IMR-90 (cell line): ENCODE results near the gene INTS15. TPM values are rescaled to one million over a fixed set of nuclear protein-coding genes. Genes with fewer than 3 reads are reported as not detected.
A peak's percentile ranks its signal among the peaks of the same experiment; 100 is the strongest.

Experiments used
- ATAC-seq: fragments of 200-7000 bp; cut with Tn5 transposase; 2 replicates; pipeline ENCODE4 v1.9.1; 2020; ENCODE audit warnings: low read depth, mild to moderate bottlenecking, moderate library complexity
- BruUV-seq: library from RNA; stranded (reverse); fragments of 400-500 nt; replicated peaks from 2 replicates; lab custom pipeline; 2021; lab: Mats Ljungman, UMichigan
- CTCF ChIA-PET: fragments of 300-600 bp; formaldehyde crosslinking; extraction: SDS; loops from one replicate; lab custom pipeline; 2021; ENCODE audit warnings: antibody characterized with exemption; lab: Yijun Ruan, JAX
- POLR2A ChIA-PET: fragments of 300-600 bp; sonication (Branson Sonifier 250); formaldehyde crosslinking; loops from one replicate; lab custom pipeline; 2022; ENCODE audit warnings: antibody characterized with exemption; ENCODE audit not compliant: unreplicated experiment; lab: Charles Lee
- DNase-seq: peaks from one replicate; pipeline ENCODE4 v3.0.0; 2013
- H2AFZ ChIP-seq: replicated peaks from 2 replicates; pipeline ENCODE3; 2013; ENCODE audit warnings: low read length, mild to moderate bottlenecking; ENCODE audit not compliant: poor library complexity
- H2AK5ac ChIP-seq: 2 replicates; pipeline ENCODE4 v1.6.1; 2013; ENCODE audit warnings: low read depth, low read length, inconsistent platforms
- H2AK9ac ChIP-seq: replicated peaks from 2 replicates; pipeline ENCODE3; 2013; ENCODE audit warnings: mild to moderate bottlenecking, low read depth, low read length, moderate library complexity; ENCODE audit not compliant: poor library complexity
- H2BK120ac ChIP-seq: 2 replicates; pipeline ENCODE4 v1.6.1; 2013; ENCODE audit warnings: low read depth, low read length, inconsistent platforms
- H2BK15ac ChIP-seq: 3 replicates; pipeline ENCODE4 v1.6.1; 2013; ENCODE audit warnings: low read depth, low read length, inconsistent platforms
- H2BK20ac ChIP-seq: 2 replicates; pipeline ENCODE4 v1.6.1; 2013; ENCODE audit warnings: low read depth, mild to moderate bottlenecking, inconsistent platforms, low read length, moderate library complexity
- H2BK5ac ChIP-seq: 2 replicates; pipeline ENCODE4 v1.6.1; 2013; ENCODE audit warnings: mild to moderate bottlenecking, low read depth, low read length, inconsistent platforms; ENCODE audit not compliant: poor library complexity, severe bottlenecking
- H3K14ac ChIP-seq: replicated peaks from 2 replicates; pipeline ENCODE4 v1.6.1; 2013; ENCODE audit warnings: low read depth, low read length, inconsistent platforms
- H3K18ac ChIP-seq: 2 replicates; pipeline ENCODE4 v1.6.1; 2013; ENCODE audit warnings: low read depth, low read length, control low read depth
- H3K23ac ChIP-seq: 2 replicates; pipeline ENCODE4 v1.6.1; 2013; ENCODE audit warnings: low read depth, low read length, inconsistent platforms
- H3K27ac ChIP-seq: 2 replicates; pipeline ENCODE4 v1.5.1; 2013; ENCODE audit warnings: mild to moderate bottlenecking, control low read depth, low read length; ENCODE audit not compliant: insufficient read depth
- H3K27me3 ChIP-seq: 2 replicates; pipeline ENCODE4 v1.6.1; 2013; ENCODE audit warnings: low read length; ENCODE audit not compliant: control insufficient read depth, insufficient read depth
- H3K36me3 ChIP-seq: 2 replicates; pipeline ENCODE4 v1.6.1; 2013; ENCODE audit warnings: low read length, mixed read lengths; ENCODE audit not compliant: control insufficient read depth, insufficient read depth
- H3K4ac ChIP-seq: 2 replicates; pipeline ENCODE4 v1.6.1; 2013; ENCODE audit warnings: low read depth, low read length, inconsistent platforms
- H3K4me1 ChIP-seq: 2 replicates; pipeline ENCODE4 v1.6.1; 2013; ENCODE audit warnings: low read length, mixed read lengths; ENCODE audit not compliant: control insufficient read depth, insufficient read depth
- H3K4me2 ChIP-seq: 2 replicates; pipeline ENCODE4 v1.6.1; 2013; ENCODE audit warnings: low read depth, mild to moderate bottlenecking, control low read depth, low read length, moderate library complexity
- H3K4me3 ChIP-seq: 2 replicates; pipeline ENCODE4 v1.5.1; 2013; ENCODE audit warnings: low read depth, mild to moderate bottlenecking, control low read depth, low read length, moderate library complexity; ENCODE audit not compliant: insufficient read depth
- H3K56ac ChIP-seq: 2 replicates; pipeline ENCODE4 v1.6.1; 2013; ENCODE audit warnings: low read length, inconsistent platforms; ENCODE audit not compliant: insufficient read depth; ENCODE audit errors: extremely low read depth
- H3K79me1 ChIP-seq, 2 experiments: 2 replicates each; pipeline ENCODE4 v1.6.1; 2013; ENCODE audit warnings: low read length in 2 of 2, inconsistent platforms in 1 of 2, low read depth in 1 of 2
- H3K9ac ChIP-seq: 2 replicates; pipeline ENCODE4 v1.6.1; 2013; ENCODE audit warnings: low read depth, low read length, control low read depth
- H3K9me1 ChIP-seq: 2 replicates; pipeline ENCODE4 v1.6.1; 2013; ENCODE audit warnings: low read length, inconsistent platforms; ENCODE audit not compliant: insufficient read depth
- H3K9me3 ChIP-seq: 2 replicates; pipeline ENCODE4 v1.6.1; 2013; ENCODE audit warnings: low read length; ENCODE audit not compliant: control insufficient read depth, insufficient read depth
- H4K20me1 ChIP-seq: 2 replicates; pipeline ENCODE4 v1.6.1; 2013; ENCODE audit warnings: low read length, inconsistent platforms; ENCODE audit not compliant: insufficient read depth
- H4K5ac ChIP-seq: 2 replicates; pipeline ENCODE4 v1.6.1; 2013; ENCODE audit warnings: mild to moderate bottlenecking, low read depth, low read length, control low read depth
- H4K8ac ChIP-seq, 2 experiments: 2 replicates each; pipeline ENCODE4 v1.6.1; 2013; ENCODE audit warnings: low read depth in 2 of 2, low read length in 2 of 2, control low read depth in 1 of 2, inconsistent platforms in 1 of 2
- H4K91ac ChIP-seq: 2 replicates; pipeline ENCODE4 v1.6.1; 2013; ENCODE audit warnings: low read depth, low read length, inconsistent platforms; ENCODE audit not compliant: insufficient read depth
- BHLHE40 ChIP-seq: fragments of 150-350 bp; IDR thresholded peaks from 2 replicates; pipeline ENCODE4 v1.6.1; 2016; ENCODE audit warnings: mild to moderate bottlenecking, low read depth, low read length
- CEBPB ChIP-seq: IDR thresholded peaks from 2 replicates; pipeline ENCODE4 v1.6.1; 2012; ENCODE audit warnings: low read depth, low read length, improper control_type of control experiment
- CHD1 ChIP-seq: IDR thresholded peaks from 2 replicates; pipeline ENCODE4 v1.6.1; 2012; ENCODE audit warnings: low read depth, low read length, improper control_type of control experiment
- FOS ChIP-seq: fragments of 150-350 bp; IDR thresholded peaks from 2 replicates; pipeline ENCODE4 v1.6.1; 2016; ENCODE audit warnings: low read depth, low read length
- MAFK ChIP-seq: IDR thresholded peaks from 2 replicates; pipeline ENCODE4 v1.6.1; 2012; ENCODE audit warnings: low read depth, low read length, improper control_type of control experiment
- MAZ ChIP-seq: IDR thresholded peaks from 2 replicates; pipeline ENCODE4 v1.6.1; 2012; ENCODE audit warnings: low read depth, mild to moderate bottlenecking, low read length, improper control_type of control experiment, moderate library complexity, borderline replicate concordance
- MXI1 ChIP-seq: IDR thresholded peaks from 2 replicates; pipeline ENCODE4 v1.6.1; 2012; ENCODE audit warnings: low read depth, mild to moderate bottlenecking, low read length, moderate library complexity, borderline replicate concordance
- NFE2L2 ChIP-seq: fragments of 150-350 bp; IDR thresholded peaks from 2 replicates; pipeline ENCODE4 v1.6.1; 2016; ENCODE audit warnings: low read depth, mild to moderate bottlenecking, low read length
- POLR2A ChIP-seq: IDR thresholded peaks from 2 replicates; pipeline ENCODE4 v1.6.1; 2012; ENCODE audit warnings: mild to moderate bottlenecking, low read depth, low read length
- RAD21 ChIP-seq: IDR thresholded peaks from 2 replicates; pipeline ENCODE4 v1.6.1; 2012; ENCODE audit warnings: low read length, improper control_type of control experiment
- RCOR1 ChIP-seq: IDR thresholded peaks from 2 replicates; pipeline ENCODE4 v1.6.1; 2012; ENCODE audit warnings: mild to moderate bottlenecking, low read length, improper control_type of control experiment; ENCODE audit not compliant: insufficient replicate concordance
- SMC3 ChIP-seq: fragments of 150-350 bp; IDR thresholded peaks from 2 replicates; pipeline ENCODE4 v1.6.1; 2016; ENCODE audit warnings: low read depth, mild to moderate bottlenecking, antibody characterized with exemption, low read length, moderate library complexity
- WGBS, 2 experiments: methylation state at CpG; one replicate each; pipeline versions ENCODE4 v1.1.5 to v1.1.7; 2013; ENCODE audit warnings: missing lambda C conversion rate in 2 of 2; ENCODE audit not compliant: insufficient read length in 1 of 2; ENCODE audit errors: extremely low coverage in 2 of 2; 5-methylcytosine and 5-hydroxymethylcytosine counted together
- dilution Hi-C: fragments of 300-500 bp; cut with HindIII; formaldehyde crosslinking; loops from one replicate; pipeline ENCODE4 v1.14.3; 2018; ENCODE audit warnings: low sequenced_read_pairs; ENCODE audit not compliant: unreplicated experiment
- in situ Hi-C: fragments of 300-500 bp; cut with MboI; formaldehyde crosslinking; loops from 3 replicates; pipeline ENCODE4 v1.14.3; 2019; ENCODE audit warnings: low sequenced_read_pairs, inconsistent platforms, mixed read lengths
- intact Hi-C: fragments of 100-400 bp; cut with micrococcal nuclease; formaldehyde crosslinking; loops from 2 replicates; pipeline ENCODE4 v1.10.0; 2022
- polyA plus RNA-seq, 3 experiments: library from polyadenylated mRNA; depleted of rRNA; stranded (reverse); fragments of >200 nt; gene quantifications; 2 replicates each; pipeline ENCODE4 v1.2.3, GENCODE V29; 2012; ENCODE audit warnings: low replicate concordance in 1 of 3
- total RNA-seq: library from RNA; depleted of rRNA; stranded (reverse); fragments of >200 nt; gene quantifications from 2 replicates; pipeline ENCODE4 v1.2.3, GENCODE V29; 2012
- TF ChIP-seq, protein P1 (sequence below): conservative IDR thresholded peaks from 2 replicates; pipeline ENCODE4 v1.5.1; 2012; ENCODE audit warnings: mild to moderate bottlenecking, low read depth, low read length, improper control_type of control experiment
- TF ChIP-seq, protein P2 (sequence below): fragments of 150-350 bp; IDR thresholded peaks from 2 replicates; pipeline ENCODE4 v1.6.1; 2016; ENCODE audit warnings: low read depth, mild to moderate bottlenecking, low read length, moderate library complexity, borderline replicate concordance
- TF ChIP-seq, protein P3 (sequence below): fragments of 150-350 bp; IDR thresholded peaks from 2 replicates; pipeline ENCODE4 v1.6.1; 2017; ENCODE audit warnings: mild to moderate bottlenecking, antibody characterized with exemption, low read length, low read depth

Gene INTS15
- total and polyA plus RNA-seq, 2 of the 4 experiments (the other 2 are of a cell fraction) = 7.0 to 20.8 TPM

DNA sequence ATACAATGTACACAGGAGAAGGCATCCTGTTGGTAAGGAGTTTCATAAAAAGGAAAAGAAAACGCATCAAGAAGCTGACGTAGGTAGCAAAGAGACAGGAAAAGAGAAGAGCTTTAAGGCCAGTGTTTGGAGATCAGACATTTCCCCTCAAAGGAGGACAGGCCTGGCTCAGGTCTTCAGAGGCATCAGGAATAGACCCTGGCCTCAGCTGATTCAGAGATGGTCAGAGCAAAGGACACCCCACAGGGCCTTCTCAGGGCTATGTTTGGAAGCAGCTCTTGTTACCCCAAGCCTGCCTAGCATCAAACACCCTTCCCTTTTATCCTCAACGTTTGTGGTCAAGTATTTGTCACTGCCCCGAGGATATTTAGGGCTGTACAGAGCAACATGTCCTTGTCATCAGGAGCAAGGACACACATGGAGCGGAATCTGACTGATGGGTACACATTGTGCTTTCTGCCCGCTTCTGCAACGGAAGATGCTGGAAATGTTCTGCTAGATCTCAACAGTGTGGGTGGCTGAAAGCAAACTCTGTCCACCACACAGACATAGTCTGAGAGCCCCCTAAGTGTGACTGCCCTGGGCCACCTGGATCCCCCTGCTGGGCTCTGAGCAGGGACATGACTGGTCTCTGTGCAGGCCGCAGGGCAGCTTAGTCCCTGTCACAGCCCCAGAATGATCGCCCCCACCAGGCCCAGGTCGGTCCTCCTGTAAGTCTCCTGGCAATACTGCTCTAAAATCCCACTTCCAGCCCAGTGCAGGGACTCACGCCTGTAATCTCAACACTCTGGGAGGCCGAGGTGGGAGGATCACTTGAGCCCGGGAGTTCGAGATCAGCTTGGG, 13.6 kb upstream of the INTS15 start:
- Histone ChIP-seq H3K4me1 (peaks cover 6% of the 10 kb centered on the region), H2AFZ (peak overlapping the region; percentile 80), H2BK120ac (no peak overlapping the region), H3K79me1 (peaks cover 0 to 19% of the 10 kb centered on the region in 2 experiments; a peak in 3 of 4 replicates), H3K36me3 (peaks cover 10% of the 10 kb centered on the region), H3K56ac (no peak overlapping the region), H3K4me3 (peak overlapping the region; percentile 70; the same call in 1 of the 2 replicates), H2BK20ac (no peak overlapping the region), H3K27me3 (no peaks in the 10 kb centered on the region), H4K8ac (peak overlapping the region; percentile 94 to 100), H4K91ac (no peak overlapping the region), H2BK5ac (no peak overlapping the region), H3K4ac (no peak overlapping the region; the same call in 1 of the 2 replicates), H3K9ac (no peak overlapping the region), H2BK15ac (no peak overlapping the region), H2AK5ac (peak overlapping the region; percentile 98), H3K27ac (no peak overlapping the region), H4K5ac (peak overlapping the region; percentile 99), H3K9me1 (peaks cover 4% of the 10 kb centered on the region), H4K20me1 (no peaks in the 10 kb centered on the region), H3K4me2 (peak overlapping the region; percentile 98; the same call in 1 of the 2 replicates), H2AK9ac (peak overlapping the region; percentile 89), H3K18ac (no peak overlapping the region), H3K23ac (no peak overlapping the region), H3K9me3 (no peaks in the 10 kb centered on the region), H3K14ac (no peak overlapping the region)
- in situ Hi-C loops = no loop called here
- POLR2A ChIA-PET = no interaction called here
- no TSS peak for BruUV-seq
- DNase-seq (no peak), ATAC-seq (no peak)
- 74% methylated on average over 5 of the region's 14 CpGs; no CpG with 5 or more reads in 1 of the 2 experiments for WGBS, 2 experiments
- dilution Hi-C loops = no loop called here
- intact Hi-C loops = no loop called here
- CTCF ChIA-PET = no interaction called here
- TF ChIP-seq, protein P1, sequence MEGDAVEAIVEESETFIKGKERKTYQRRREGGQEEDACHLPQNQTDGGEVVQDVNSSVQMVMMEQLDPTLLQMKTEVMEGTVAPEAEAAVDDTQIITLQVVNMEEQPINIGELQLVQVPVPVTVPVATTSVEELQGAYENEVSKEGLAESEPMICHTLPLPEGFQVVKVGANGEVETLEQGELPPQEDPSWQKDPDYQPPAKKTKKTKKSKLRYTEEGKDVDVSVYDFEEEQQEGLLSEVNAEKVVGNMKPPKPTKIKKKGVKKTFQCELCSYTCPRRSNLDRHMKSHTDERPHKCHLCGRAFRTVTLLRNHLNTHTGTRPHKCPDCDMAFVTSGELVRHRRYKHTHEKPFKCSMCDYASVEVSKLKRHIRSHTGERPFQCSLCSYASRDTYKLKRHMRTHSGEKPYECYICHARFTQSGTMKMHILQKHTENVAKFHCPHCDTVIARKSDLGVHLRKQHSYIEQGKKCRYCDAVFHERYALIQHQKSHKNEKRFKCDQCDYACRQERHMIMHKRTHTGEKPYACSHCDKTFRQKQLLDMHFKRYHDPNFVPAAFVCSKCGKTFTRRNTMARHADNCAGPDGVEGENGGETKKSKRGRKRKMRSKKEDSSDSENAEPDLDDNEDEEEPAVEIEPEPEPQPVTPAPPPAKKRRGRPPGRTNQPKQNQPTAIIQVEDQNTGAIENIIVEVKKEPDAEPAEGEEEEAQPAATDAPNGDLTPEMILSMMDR = no peak
- TF ChIP-seq, protein P2, sequence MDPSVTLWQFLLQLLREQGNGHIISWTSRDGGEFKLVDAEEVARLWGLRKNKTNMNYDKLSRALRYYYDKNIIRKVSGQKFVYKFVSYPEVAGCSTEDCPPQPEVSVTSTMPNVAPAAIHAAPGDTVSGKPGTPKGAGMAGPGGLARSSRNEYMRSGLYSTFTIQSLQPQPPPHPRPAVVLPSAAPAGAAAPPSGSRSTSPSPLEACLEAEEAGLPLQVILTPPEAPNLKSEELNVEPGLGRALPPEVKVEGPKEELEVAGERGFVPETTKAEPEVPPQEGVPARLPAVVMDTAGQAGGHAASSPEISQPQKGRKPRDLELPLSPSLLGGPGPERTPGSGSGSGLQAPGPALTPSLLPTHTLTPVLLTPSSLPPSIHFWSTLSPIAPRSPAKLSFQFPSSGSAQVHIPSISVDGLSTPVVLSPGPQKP = no peak
- TF ChIP-seq NFE2L2 (no peak), CHD1 (no peak), POLR2A (no peak), CEBPB (no peak), RCOR1 (no peak), SMC3 (no peak), RAD21 (no peak), MAZ (no peak), BHLHE40 (no peak), MXI1 (no peak), MAFK (no peak), FOS (no peak)
- TF ChIP-seq, protein P3, sequence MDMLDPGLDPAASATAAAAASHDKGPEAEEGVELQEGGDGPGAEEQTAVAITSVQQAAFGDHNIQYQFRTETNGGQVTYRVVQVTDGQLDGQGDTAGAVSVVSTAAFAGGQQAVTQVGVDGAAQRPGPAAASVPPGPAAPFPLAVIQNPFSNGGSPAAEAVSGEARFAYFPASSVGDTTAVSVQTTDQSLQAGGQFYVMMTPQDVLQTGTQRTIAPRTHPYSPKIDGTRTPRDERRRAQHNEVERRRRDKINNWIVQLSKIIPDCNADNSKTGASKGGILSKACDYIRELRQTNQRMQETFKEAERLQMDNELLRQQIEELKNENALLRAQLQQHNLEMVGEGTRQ = no peak
